HG03095 (cell line): ENCODE measurements around the gene PARL.

Experiments
- ATAC-seq: cut with Tn5 transposase; IDR thresholded peaks from one replicate; pipeline ENCODE4 v1.9.1; 2021; ENCODE audit warnings: moderate library complexity; ENCODE audit not compliant: unreplicated experiment

PARL gene

DNA sequence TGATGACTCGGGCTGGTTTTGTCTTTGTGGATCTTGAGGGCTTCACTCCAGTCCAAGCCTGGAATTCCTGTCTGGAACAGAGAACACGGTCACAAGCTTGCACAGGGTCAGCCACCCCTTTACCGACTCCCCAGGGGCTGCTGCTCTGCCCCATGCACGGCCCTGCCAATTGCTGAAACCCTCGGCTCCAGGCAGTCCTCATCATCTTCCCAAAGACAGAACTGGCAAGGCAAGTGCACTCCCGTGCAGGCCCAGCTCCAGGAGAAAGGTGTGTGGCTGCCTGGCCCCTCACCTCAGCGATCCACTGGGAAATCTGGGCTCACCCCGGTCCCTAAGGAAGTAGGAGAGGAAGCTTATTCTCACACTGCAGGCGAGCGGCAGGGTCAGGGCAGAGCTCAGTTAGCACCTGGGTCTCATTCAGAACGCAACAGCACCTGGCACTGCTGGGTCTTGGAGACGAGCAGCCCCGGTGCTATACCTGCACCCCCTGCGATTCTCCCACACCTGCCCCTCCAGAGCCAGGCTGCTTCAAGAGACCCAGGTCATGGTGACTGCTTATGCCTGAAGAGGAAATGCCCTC is 66.5 kb downstream of the PARL start:
- no peak for ATAC-seq

DNA sequence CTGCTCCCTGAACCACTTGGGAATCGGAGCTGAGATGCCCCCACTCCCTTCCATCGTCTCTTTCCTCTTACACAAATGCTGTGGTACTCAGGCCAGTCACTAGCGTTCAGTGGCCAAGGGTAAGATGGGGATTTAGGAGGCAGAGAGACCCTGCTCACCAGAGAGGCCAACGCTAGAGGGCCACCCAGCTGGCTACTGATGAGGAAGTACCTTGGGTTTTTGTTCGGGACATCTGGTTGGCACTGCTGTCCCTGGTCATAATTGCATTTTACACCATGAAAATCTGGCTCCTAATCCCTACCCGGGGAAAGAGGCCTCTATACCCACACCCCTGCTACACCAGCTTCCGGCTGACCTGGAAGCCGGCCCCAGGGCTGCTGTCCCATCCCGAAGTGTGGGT is 67.0 kb downstream of the PARL start:
- no peak for ATAC-seq

DNA sequence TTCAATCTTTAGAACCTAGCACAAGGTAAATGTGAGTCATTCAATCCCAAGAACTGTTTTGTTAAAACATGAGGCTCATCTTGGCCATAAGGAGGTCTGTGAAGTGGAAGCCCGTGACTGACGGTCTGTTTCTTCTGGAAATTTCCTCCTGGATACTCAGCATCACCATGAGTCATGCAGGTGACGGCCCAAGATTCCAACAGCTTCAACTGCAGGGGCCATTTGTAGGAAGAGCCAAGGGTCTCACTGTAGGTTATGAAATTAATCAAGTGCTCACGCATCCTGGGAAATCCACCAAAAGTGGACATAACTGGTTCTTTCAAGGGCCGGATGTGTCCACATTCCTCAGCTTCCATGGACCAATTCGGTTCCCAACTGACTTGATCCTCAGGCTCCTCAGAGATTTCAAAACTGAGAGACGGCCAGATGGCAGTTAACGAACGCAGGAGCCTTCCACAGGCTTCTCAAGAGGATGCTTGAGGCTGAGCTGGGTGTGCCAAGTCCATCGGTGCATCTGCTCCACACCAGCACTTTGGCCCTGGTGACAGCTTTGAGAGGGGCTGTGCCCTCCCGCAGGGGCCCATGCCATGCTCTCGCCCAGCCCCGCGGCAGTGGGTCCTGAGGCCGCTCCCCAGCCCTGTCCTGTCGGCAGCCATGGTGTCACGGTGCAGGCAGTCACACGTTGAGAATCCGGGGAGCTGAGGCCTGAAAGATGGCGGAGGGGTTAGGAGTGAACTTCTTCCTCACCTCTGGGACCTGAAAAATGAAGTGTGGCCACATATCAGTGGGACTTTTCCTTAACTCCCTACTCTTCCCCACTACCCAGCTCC is 67.8 kb downstream of the PARL start:
- ATAC-seq: no peak

GRCh38 chr3:183815951-183816475 is 68.7 kb downstream of the PARL start:
- ATAC-seq: no peak

- ATAC-seq: no peak
Observed at GRCh38 chr3:183815563-183815940, 69.1 kb downstream of the PARL start.

- no peak for ATAC-seq
Observed at GRCh38 chr3:183814240-183814639, 70.4 kb downstream of the PARL start.

DNA sequence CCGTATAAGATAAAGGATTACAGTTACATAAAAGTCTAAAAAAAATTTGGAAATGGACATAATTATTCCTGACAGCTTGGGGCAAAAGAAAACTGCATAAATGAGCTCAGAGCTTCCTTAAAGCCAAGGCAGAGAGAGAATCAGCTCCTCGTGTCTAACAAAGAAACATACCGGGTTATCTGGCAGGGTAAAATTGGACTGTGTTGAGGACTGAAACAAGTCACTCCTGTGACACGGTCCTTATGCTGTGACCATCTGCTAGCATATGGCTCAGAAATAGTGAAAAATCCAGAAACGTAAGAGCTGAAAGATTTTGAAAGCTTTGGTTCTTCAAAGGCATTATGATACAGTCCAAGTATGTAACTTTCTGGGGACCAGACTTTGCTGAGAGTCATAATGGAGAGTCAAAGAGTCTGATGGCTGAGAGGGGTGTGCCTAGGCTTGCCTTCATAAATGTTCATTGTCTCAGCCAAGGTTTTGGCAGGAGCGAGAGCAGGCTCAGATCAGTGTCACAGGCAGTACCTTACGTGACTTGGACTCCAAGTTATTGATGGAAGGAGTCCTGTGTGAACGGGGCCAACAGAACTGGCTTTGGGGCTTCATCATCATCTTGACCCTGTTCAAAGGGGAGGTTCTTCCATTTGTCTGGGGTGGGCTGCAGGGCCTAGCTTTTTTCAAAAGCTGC is 71.8 kb downstream of the PARL start:
- no peak for ATAC-seq

GRCh38 chr3:183811638-183812037 is 73.0 kb downstream of the PARL start:
- ATAC-seq: no peak

- ATAC-seq: no peak
Observed at GRCh38 chr3:183810643-183811594, 73.8 kb downstream of the PARL start.

- ATAC-seq: no peak
Observed at GRCh38 chr3:183809270-183809669, 75.4 kb downstream of the PARL start.

DNA sequence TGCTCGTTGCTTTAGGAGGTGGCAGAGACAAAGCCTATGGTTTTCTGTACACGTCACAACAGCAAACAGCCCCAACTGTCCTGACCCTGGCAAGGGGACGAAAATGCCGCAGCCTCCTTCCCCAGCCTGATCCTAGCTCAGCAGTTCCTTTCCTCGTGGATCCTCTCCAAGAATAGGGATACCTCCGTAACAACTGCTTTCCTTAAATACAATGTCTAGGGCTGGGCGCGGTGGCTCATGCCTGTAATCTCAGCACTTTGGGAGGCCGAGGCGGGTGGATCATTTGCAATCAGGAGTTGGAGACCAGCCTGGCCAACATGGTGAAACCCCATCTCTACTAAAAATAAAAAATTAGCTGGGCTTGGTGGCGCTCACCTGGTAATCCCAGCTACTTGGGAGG is 76.3 kb downstream of the PARL start:
- no peak for ATAC-seq

DNA sequence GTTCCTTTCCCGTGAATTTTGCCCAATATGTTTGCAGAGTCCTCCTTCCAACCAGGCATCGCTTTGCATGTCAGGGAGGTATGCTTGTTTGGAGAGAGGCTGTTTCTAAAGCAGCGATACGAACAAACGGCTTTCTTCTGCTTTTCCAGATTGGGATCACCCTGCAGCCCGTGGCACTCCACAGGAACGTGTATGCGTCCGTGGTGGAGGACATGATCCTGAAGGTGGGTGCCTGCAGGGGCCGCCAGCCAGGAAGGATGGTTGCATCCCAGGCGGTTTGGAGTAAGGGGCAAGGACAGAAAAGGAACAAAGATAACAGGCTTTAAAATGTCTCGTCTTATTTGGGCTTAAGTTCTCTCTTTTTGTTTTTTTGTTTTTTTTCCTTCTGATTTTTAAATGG is 76.8 kb downstream of the PARL start:
- ATAC-seq: no peak

DNA sequence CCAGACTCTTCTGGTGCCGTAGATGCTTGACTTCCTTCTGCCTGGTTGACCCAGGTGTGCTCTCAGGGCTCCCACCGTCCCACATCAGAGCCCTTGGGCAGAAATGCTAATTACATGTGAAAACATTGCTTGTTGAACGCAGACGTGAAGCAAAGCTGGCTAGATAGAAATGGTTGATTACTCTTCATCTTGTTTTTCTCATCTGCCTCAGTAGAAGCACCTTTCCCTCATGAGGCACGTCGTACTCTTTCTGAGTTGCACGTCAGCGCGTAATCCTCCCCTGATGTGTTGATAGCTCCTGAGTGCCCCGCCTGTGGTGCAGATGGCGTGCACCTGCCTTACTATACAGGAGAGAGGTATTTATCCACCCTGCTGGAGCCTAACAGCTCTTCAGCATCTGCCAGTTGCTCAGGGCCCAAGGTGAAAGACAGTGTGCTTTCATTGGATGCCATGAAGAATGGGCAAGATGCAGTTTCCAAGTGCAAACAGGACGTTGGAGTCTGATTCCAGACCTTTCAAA is 77.4 kb downstream of the PARL start:
- no peak for ATAC-seq

- no peak for ATAC-seq
Observed at GRCh38 chr3:183802989-183803388, 81.7 kb downstream of the PARL start.

- no peak for ATAC-seq
Observed at GRCh38 chr3:183801601-183802000, 83.1 kb downstream of the PARL start.

GRCh38 chr3:183800243-183800863 is 84.3 kb downstream of the PARL start:
- ATAC-seq: no peak

DNA sequence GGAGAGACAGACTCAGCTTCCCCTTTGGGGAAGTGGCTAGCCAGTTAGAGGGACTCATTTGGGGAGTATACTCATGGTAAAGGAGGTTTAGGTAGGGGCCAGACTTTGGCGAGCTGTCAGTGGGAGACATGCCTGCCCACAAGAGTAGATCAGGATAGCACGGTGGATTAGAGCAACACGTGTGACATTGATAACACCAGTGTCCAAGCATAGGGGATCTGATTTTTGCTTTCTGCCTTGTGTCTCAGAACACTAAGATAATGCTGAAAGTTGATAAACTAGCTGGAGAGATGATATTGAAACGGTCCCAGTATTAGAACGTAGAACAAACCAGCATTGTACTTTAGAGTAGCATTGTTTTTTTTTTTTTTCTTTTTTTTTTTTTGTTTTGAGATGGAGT is 85.2 kb downstream of the PARL start:
- no peak for ATAC-seq

- ATAC-seq: no peak
Observed at GRCh38 chr3:183797996-183798395, 86.7 kb downstream of the PARL start.

GRCh38 chr3:183796372-183796771 is 88.3 kb downstream of the PARL start:
- ATAC-seq: no peak

GRCh38 chr3:183794452-183794851 is 90.2 kb downstream of the PARL start:
- ATAC-seq: no peak
